WTC11 (cell line): ENCODE measurements around the gene CYGB.

Experiments used
- CTCF ChIP-seq: fragments of 200-600 bp; IDR thresholded peaks from 2 replicates; pipeline ENCODE4 v1.8.0; 2022; ENCODE audit warnings: antibody characterized with exemption
- FOXP1 ChIP-seq: sonication (generic); formaldehyde crosslinking; IDR thresholded peaks from 2 replicates; pipeline ENCODE4 v1.8.0; 2022; ENCODE audit warnings: missing genetic modification reagents, mild to moderate bottlenecking, moderate library complexity, borderline replicate concordance
- MYBL2 ChIP-seq: sonication (generic); formaldehyde crosslinking; IDR thresholded peaks from 2 replicates; pipeline ENCODE4 v1.8.1; 2023; ENCODE audit warnings: mild to moderate bottlenecking, moderate library complexity, missing genetic modification reagents
- PRDM15 ChIP-seq: sonication (generic); formaldehyde crosslinking; IDR thresholded peaks from 2 replicates; pipeline ENCODE4 v1.8.0; 2022; ENCODE audit warnings: missing genetic modification reagents
- ZNF138 ChIP-seq: sonication (generic); formaldehyde crosslinking; conservative IDR thresholded peaks from 2 replicates; pipeline ENCODE4 v1.8.1; 2022; ENCODE audit warnings: mild to moderate bottlenecking, moderate library complexity, missing genetic modification reagents

GRCh38 chr17:76530811-76531485 is 6.6 kb downstream of the CYGB start:
- TF ChIP-seq PRDM15 (no peak), CTCF (no peak), ZNF138 (CRISPR knock-in tag) (no peak), FOXP1 (no peak), MYBL2 (CRISPR knock-in tag) (no peak)
